Right lobe of liver (tissue), 6 donors: ENCODE measurements around the gene LMTK3. TPM values are rescaled to one million over a fixed set of nuclear protein-coding genes. Genes with fewer than 3 reads are reported as not detected.

Experiments used
- ATAC-seq, 4 donors: fragments of 200-7000 bp; cut with Tn5 transposase; one replicate each; pipeline ENCODE4 v1.9.1; 2020; ENCODE audit warnings: mild to moderate bottlenecking in 4 of 4, moderate library complexity in 4 of 4
- DNase-seq, 3 donors: peaks; one replicate each; pipeline ENCODE4 v3.0.0-alpha.2; 2020
- H3K27ac ChIP-seq, 3 donors: fragments of 200-600 bp; one replicate each; pipeline ENCODE4 v1.8.0; 2022
- H3K27me3 ChIP-seq, 2 donors: fragments of 200-600 bp; one replicate each; pipeline ENCODE4 v1.8.0; 2022
- H3K36me3 ChIP-seq, 4 donors: fragments of 200-600 bp; sonication (generic) in 1 of 4; one replicate each; pipeline versions ENCODE4 v1.5.1 to v1.8.0; 2017 to 2022; ENCODE audit warnings: control low read depth in 1 of 4
- H3K4me1 ChIP-seq, 4 donors: fragments of 200-600 bp; sonication (generic) in 1 of 4; one replicate each; pipeline versions ENCODE4 v1.5.1 to v1.8.0; 2017 to 2022; ENCODE audit warnings: control low read depth in 1 of 4
- H3K4me3 ChIP-seq, 3 donors: fragments of 200-600 bp; one replicate each; pipeline ENCODE4 v1.8.0; 2022
- H3K9me3 ChIP-seq, 4 donors: fragments of 200-600 bp; sonication (generic) in 1 of 4; one replicate each; pipeline versions ENCODE4 v1.5.1 to v1.8.0; 2017 to 2022; ENCODE audit warnings: control low read depth in 1 of 4
- CTCF ChIP-seq, 4 donors: fragments of 200-600 bp in 3 of 4; fragments of 450-650 bp in 1 of 4; IDR thresholded peaks; one replicate each; pipeline versions ENCODE4 v1.5.1 to v1.8.0; 2016 to 2022; ENCODE audit warnings: antibody characterized with exemption in 4 of 4, mild to moderate bottlenecking in 2 of 4
- POLR2A ChIP-seq: fragments of 450-650 bp; IDR thresholded peaks from one replicate; pipeline ENCODE4 v1.6.1; 2017; ENCODE audit warnings: antibody characterized with exemption, mild to moderate bottlenecking
- WGBS: methylation state at CpG from one replicate; pipeline ENCODE4 v1.1.6; 2018; ENCODE audit warnings: low coverage, low lambda C conversion rate; ENCODE audit not compliant: insufficient coverage; ENCODE audit errors: missing lambda C conversion rate; 5-methylcytosine and 5-hydroxymethylcytosine counted together
- intact Hi-C, 2 donors: fragments of 100-400 bp; cut with DNase I; formaldehyde crosslinking; loops; one replicate each; pipeline versions ENCODE4 v1.11.2 to v1.14.1; 2022
- total RNA-seq, 6 experiments: library from RNA; depleted of rRNA in 2 of 6; stranded (reverse); fragments of >200 nt in 2 of 6; fragmentation: NEBNext Ultra II Directional in 3 of 6; extraction: Animal tissue kit (Norgen Biotek cat#: 25700) in 3 of 6; gene quantifications; one replicate each; pipeline versions ENCODE4 v1.1.0 to v1.2.4, GENCODE V29; 2016 to 2023
- donor health status: DM: no; HTN: yes; CAD: no.
- donor health status: DM: no; HTN: no; CAD: no.
- donor health status: DM: no; HTN: no; CAD: no.
- donor health status: DM: no; HTN: yes; CAD: no.
- donor health status: DM: no; HTN: yes; CAD: no.

The LMTK3 gene
- total RNA-seq, 6 experiments from 2014 or later = 0.09 to 0.31 (median 0.12) TPM; not detected in 1

GRCh38 chr19:48465215-48465614 lies 46.4 kb downstream of the LMTK3 start:
- Histone ChIP-seq H3K4me3 (no peak overlapping the region), H3K9me3 (no peaks in the 10 kb centered on the region), H3K27ac (no peak overlapping the region), H3K27me3 (no peaks in the 10 kb centered on the region), H3K4me1 (peaks cover 0 to 5% (median 2%) of the 10 kb centered on the region in 4 donors), H3K36me3 (no peaks in the 10 kb centered on the region)
- DNase-seq = no peak
- no peak for TF ChIP-seq CTCF (IDR thresholded peaks at IDR 0.05)
- TF ChIP-seq POLR2A = no peak
- intact Hi-C loops = no loop called here
- 91% methylated on average over 1 of the region's 1 CpG for WGBS
- ATAC-seq = no peak

DNA sequence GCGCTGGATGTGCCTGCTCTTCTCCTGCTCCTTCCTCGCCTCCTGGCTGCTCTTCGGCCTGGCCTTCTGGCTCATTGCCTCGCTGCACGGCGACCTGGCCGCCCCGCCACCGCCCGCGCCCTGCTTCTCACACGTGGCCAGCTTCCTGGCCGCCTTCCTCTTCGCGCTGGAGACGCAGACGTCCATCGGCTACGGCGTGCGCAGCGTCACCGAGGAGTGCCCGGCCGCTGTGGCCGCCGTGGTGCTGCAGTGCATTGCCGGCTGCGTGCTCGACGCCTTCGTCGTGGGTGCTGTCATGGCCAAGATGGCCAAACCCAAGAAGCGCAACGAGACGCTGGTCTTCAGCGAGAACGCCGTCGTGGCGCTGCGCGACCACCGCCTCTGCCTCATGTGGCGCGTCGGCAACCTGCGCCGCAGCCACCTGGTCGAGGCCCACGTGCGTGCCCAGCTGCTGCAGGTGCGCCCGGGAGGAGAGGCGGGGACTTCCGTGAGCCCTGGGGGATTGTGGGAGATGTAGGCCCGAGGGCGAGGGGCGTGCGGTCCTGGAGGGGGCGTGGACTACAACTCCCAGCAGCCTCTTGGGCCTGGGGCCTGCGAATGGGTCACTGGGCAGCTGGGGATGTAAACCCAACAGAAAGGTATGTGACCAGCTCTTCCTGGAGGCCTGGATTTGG lies 49.5 kb downstream of the LMTK3 start:
- no peak overlapping the region for H3K4me3 ChIP-seq
- no peak overlapping the region for H3K27ac ChIP-seq
- no peaks in the 10 kb centered on the region for H3K4me1 ChIP-seq
- TF ChIP-seq POLR2A (no peak), CTCF (IDR thresholded peaks at IDR 0.05) (no peak)
- 72% methylated on average over 12 of the region's 62 CpGs for WGBS
- intact Hi-C loops = no loop called here
- DNase-seq (peak in 1 of 3 donors; percentile 16), ATAC-seq (peak in 2 of 4 donors; percentile 7 to 20)
- H3K27me3 ChIP-seq = no peaks in the 10 kb centered on the region
- H3K9me3 ChIP-seq = no peaks in the 10 kb centered on the region
- peaks cover 0 to 5% (median 0%) of the 10 kb centered on the region in 4 donors for H3K36me3 ChIP-seq

DNA sequence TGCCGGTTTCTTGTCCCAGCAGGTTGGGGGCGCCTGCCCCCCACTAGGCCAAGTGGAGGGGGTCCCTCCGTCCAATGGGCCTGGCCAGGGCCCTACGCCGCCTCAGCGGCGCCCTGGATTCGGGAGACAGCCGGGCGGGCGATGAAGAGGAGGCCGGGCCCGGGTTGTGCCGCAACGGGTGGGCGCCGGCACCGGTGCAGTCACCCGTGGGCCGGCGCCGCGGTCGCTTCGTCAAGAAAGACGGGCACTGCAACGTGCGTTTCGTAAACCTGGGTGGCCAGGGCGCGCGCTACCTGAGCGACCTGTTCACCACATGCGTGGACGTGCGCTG lies 50.0 kb downstream of the LMTK3 start:
- no peak overlapping the region for H3K27ac ChIP-seq
- H3K27me3 ChIP-seq = no peaks in the 10 kb centered on the region
- no peaks in the 10 kb centered on the region for H3K4me1 ChIP-seq
- no peaks in the 10 kb centered on the region for H3K9me3 ChIP-seq
- WGBS = 97% methylated on average over 6 of the region's 36 CpGs
- H3K36me3 ChIP-seq = peaks cover 0 to 6% (median 0%) of the 10 kb centered on the region in 4 donors
- DNase-seq (peak in 1 of 3 donors; percentile 22), ATAC-seq (peak in 1 of 4 donors; percentile 7)
- no peak overlapping the region for H3K4me3 ChIP-seq
- intact Hi-C loops = no loop called here
- TF ChIP-seq CTCF (IDR thresholded peaks at IDR 0.05) (no peak), POLR2A (no peak)

DNA sequence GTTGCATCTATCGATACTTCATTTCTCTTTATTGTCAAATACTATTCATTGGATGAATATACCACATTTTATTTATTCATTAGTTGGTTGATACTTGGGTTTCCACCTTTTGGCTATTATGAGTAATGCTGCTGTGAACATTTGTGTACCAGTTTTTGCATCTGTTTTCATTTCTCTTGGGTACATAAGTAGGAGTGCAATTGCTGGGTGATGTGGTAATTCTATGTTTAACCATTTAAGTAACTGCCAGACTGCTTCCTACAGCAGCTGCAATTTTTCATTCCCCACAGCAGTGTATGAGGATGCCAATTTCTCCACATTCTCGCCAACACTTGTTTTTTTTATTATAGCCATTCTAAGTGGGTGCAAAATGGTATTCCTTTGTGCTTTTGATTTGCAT lies 53.6 kb downstream of the LMTK3 start:
- WGBS = 88% methylated on average over 2 of the region's 2 CpGs
- intact Hi-C loops = no loop called here
- H3K4me3 ChIP-seq = no peak overlapping the region
- ATAC-seq (no peak), DNase-seq (no peak)
- no peaks in the 10 kb centered on the region for H3K9me3 ChIP-seq
- H3K27ac ChIP-seq = no peak overlapping the region
- no peak for TF ChIP-seq CTCF (IDR thresholded peaks at IDR 0.05)
- no peak for TF ChIP-seq POLR2A
- no peaks in the 10 kb centered on the region for H3K27me3 ChIP-seq
- peaks cover 0 to 12% (median 1%) of the 10 kb centered on the region in 4 donors for H3K36me3 ChIP-seq
- H3K4me1 ChIP-seq = peaks cover 0 to 4% (median 0%) of the 10 kb centered on the region in 4 donors
